Activated B cell treated with CpG ODN at 0.5 μM for 24 hours (primary cell): ENCODE measurements around the gene PLEKHG2. TPM values are rescaled to one million over a fixed set of nuclear protein-coding genes. Genes with fewer than 3 reads are reported as not detected.
A peak's percentile ranks its signal among the peaks of the same experiment; 100 is the strongest.

Experiments
- ATAC-seq: fragments of 200-7000 bp; cut with Tn5 transposase; one replicate; pipeline ENCODE4 v1.10.0; 2021; ENCODE audit warnings: low read depth, mild to moderate bottlenecking, moderate library complexity
- CTCF ChIA-PET: fragments of 350-600 bp; sonication (Branson Sonifier 250); formaldehyde crosslinking; loops from one replicate; lab custom pipeline; 2021; ENCODE audit warnings: antibody characterized with exemption; lab: Charles Lee
- POLR2A ChIA-PET: fragments of 350-600 bp; sonication (Branson Sonifier 250); formaldehyde crosslinking; loops from one replicate; lab custom pipeline; 2021; ENCODE audit warnings: antibody characterized with exemption; lab: Charles Lee
- DNase-seq: peaks from one replicate; pipeline ENCODE4 v3.0.0; 2022
- H3K27ac Mint-ChIP-seq: one replicate; pipeline ENCODE4 v1.8.0; 2020; ENCODE audit warnings: mixed read lengths
- H3K27me3 Mint-ChIP-seq: one replicate; pipeline ENCODE4 v1.8.0; 2021; ENCODE audit warnings: mixed read lengths
- H3K36me3 Mint-ChIP-seq: one replicate; pipeline ENCODE4 v1.8.0; 2021; ENCODE audit warnings: low read depth, mixed read lengths
- H3K4me1 Mint-ChIP-seq: one replicate; pipeline ENCODE4 v1.8.0; 2021; ENCODE audit warnings: mixed read lengths
- H3K4me3 Mint-ChIP-seq: one replicate; pipeline ENCODE4 v1.8.0; 2020; ENCODE audit warnings: mild to moderate bottlenecking, mixed read lengths
- H3K9me3 Mint-ChIP-seq: one replicate; pipeline ENCODE4 v1.8.0; 2020; ENCODE audit warnings: mixed read lengths
- CTCF ChIP-seq: fragments of 200-600 bp; IDR thresholded peaks from one replicate; pipeline ENCODE4 v1.8.0; 2022; ENCODE audit warnings: antibody characterized with exemption, mild to moderate bottlenecking
- intact Hi-C: fragments of 100-400 bp; cut with micrococcal nuclease; formaldehyde crosslinking; loops from one replicate; pipeline ENCODE4 v1.15.1; 2024
- total RNA-seq: library from RNA; stranded (reverse); gene quantifications from 2 replicates; pipeline ENCODE4 v1.2.3, GENCODE V29; 2022

PLEKHG2 gene
- total RNA-seq, 1 donor from 2014 or later: 125 TPM

DNA sequence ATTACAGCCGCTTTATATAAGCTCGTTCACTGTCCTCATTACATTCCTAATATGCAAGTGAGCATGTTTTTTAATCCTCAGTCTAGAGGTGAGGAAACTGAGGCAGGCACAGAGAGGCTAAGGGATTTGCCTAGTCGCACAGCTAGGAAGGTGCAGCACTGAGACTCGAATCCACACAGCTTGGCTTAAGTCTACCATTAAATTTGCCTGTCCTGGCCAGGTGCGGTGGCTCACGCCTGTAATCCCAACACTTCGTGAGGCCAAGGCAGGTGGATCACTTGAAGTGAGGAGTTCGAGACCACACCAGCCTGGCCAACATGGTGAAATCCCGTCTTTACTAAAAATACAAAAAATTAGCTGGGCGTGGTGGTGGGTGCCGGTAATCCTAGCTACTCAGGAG lies 15.2 kb downstream of the PLEKHG2 start:
- peaks cover 35% of the 10 kb centered on the region for H3K36me3 Mint-ChIP-seq
- ATAC-seq: no peak
- DNase-seq: no peak
- no peak for TF ChIP-seq CTCF
- H3K27ac Mint-ChIP-seq: no peak overlapping the region
- ChIA-PET CTCF (interaction anchor here (0.7 to 1.1 kb wide), 3 partner anchors 30 to 73 kb away, joined by 3 to 5 read pairs (median 3); no protein-coding TSS in a partner anchor), POLR2A (interaction anchor here (0.7 to 11.0 kb wide), 5 partner anchors 8 to 1333 kb away, joined by 3 to 285 read pairs (median 4); partner anchors contain the start of genes MED29, PAF1, PLEKHG2 and RPS16)
- H3K27me3 Mint-ChIP-seq: no peaks in the 10 kb centered on the region
- peaks cover 13% of the 10 kb centered on the region for H3K4me1 Mint-ChIP-seq
- intact Hi-C loops: no loop called here
- no peaks in the 10 kb centered on the region for H3K9me3 Mint-ChIP-seq
- H3K4me3 Mint-ChIP-seq: no peak overlapping the region

- no peak for DNase-seq
- no peak overlapping the region for H3K4me3 Mint-ChIP-seq
- no peaks in the 10 kb centered on the region for H3K9me3 Mint-ChIP-seq
- no peak for ATAC-seq
- intact Hi-C loops: no loop called here
- peaks cover 21% of the 10 kb centered on the region for H3K4me1 Mint-ChIP-seq
- H3K27ac Mint-ChIP-seq: no peak overlapping the region
- no peak for TF ChIP-seq CTCF
- H3K27me3 Mint-ChIP-seq: no peaks in the 10 kb centered on the region
- H3K36me3 Mint-ChIP-seq: peaks cover 37% of the 10 kb centered on the region
- CTCF ChIA-PET: interaction anchor here (0.8 to 1.0 kb wide), 2 partner anchors 32 to 104 kb away, joined by 4 to 5 read pairs; partner anchors contain the start of gene EID2B
- POLR2A ChIA-PET: interaction anchor here (1.3 to 11.0 kb wide), 4 partner anchors 7 to 38 kb away, joined by 3 to 285 read pairs (median 17); partner anchors contain the start of genes MED29, PAF1, PLEKHG2 and RPS16
Observed at GRCh38 chr19:39428283-39429112, 16.0 kb downstream of the PLEKHG2 start.

DNA sequence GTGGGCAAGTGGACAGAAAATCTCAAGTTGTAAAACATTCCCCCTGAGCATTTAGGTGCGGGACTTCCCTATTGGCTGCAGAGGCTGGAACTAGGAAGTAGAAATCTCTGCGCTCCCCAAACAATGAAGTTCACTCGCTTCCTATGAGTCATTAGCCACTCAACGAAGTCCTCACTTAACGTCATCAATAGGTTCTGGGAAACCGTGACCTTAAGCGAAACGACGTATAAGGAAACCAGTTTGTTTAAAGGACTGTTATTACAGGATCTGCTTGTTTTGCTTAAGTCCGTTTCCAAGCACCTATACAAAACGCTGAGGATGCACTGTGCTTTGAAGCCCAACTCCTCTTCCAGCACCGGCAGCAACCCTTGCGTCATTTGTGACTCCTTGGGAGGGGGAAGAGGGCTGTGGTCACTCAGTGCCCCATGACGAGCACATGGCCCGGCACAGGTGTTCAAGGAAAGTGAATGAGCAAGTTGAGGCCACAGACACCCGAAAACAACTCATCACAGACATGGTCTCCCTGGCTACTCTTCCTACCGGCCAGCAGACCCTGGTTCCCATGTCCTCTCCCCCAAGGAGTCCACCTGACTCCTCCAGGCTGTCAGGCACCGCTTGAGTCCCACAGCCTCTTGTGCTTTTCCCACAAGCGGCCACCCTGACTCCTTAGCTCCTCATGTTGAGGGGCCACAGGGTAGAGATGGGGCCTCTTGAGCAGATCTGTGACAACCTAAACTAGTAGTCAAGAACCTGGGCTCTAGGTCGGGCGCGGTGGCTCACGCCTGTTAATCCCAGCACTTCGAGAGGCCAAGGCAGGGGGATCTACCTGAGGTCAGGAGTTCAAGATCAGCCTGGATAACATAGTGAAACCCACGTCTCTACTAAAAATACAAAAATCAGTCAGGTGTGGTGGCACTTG lies 18.5 kb downstream of the PLEKHG2 start:
- ChIA-PET POLR2A (interaction anchor here (0.6 to 11.0 kb wide), 9 partner anchors 13 to 1933 kb away, joined by 3 to 285 read pairs (median 6); partner anchors contain the start of genes DLL3, MED29, PAF1 and PLEKHG2), CTCF (no interaction called here)
- Mint-ChIP-seq H3K4me1 (peaks cover 43% of the 10 kb centered on the region), H3K4me3 (peak overlapping the region; percentile 46), H3K9me3 (no peaks in the 10 kb centered on the region), H3K36me3 (peaks cover 46% of the 10 kb centered on the region), H3K27ac (peak overlapping the region; percentile 88), H3K27me3 (no peaks in the 10 kb centered on the region)
- ATAC-seq: peak; percentile 67
- peak; percentile 37 for DNase-seq
- intact Hi-C loops: loop anchor here (1.0 kb wide), 1 partner anchor 19 kb away; the partner anchor contains the start of gene PLEKHG2
- no peak for TF ChIP-seq CTCF

DNA sequence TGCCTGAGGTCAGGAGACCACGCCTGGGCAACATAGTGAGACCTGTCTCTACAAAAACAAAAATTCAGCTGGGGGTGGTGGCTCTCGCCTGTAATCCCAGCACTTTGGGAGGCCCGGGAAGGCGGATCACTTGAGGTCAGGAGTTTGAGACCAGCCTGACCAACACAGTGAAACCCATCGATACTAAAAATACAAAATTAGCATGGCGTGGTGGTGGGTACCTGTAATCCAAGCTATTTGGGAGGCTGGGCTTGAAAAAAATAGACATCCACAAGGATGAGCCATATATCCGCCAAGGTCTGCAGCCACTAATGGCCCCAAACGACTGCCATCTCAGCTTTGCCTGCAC lies 20.2 kb downstream of the PLEKHG2 start:
- Mint-ChIP-seq H3K27me3 (no peaks in the 10 kb centered on the region), H3K9me3 (no peaks in the 10 kb centered on the region), H3K27ac (no peak overlapping the region), H3K36me3 (peaks cover 46% of the 10 kb centered on the region), H3K4me1 (peaks cover 53% of the 10 kb centered on the region), H3K4me3 (peak overlapping the region; percentile 7)
- TF ChIP-seq CTCF: no peak
- ChIA-PET POLR2A (interaction anchor here (0.6 to 11.0 kb wide), 8 partner anchors 12 to 557 kb away, joined by 3 to 285 read pairs (median 6); partner anchors contain the start of genes MED29, PAF1, PLEKHG2 and SAMD4B), CTCF (no interaction called here)
- DNase-seq (no peak), ATAC-seq (no peak)
- intact Hi-C loops: no loop called here
